WTC11 (cell line): ENCODE data around the gene GRK1. TPM values are rescaled to one million over a fixed set of nuclear protein-coding genes. Genes with fewer than 3 reads are reported as not detected.

Experiments
- ATAC-seq: fragments of 200-7000 bp; cut with Tn5 transposase; 2 replicates; pipeline ENCODE4 v1.10.0; 2021; ENCODE audit warnings: mild to moderate bottlenecking, moderate library complexity
- CTCF ChIA-PET: fragments of 300-600 bp; sonication (Branson Sonifier 250); formaldehyde crosslinking; loops from one replicate; lab custom pipeline; 2021; ENCODE audit warnings: antibody characterized with exemption; lab: Charles Lee
- POLR2A ChIA-PET: fragments of 350-600 bp; sonication (Branson Sonifier 250); formaldehyde crosslinking; loops from one replicate; lab custom pipeline; 2021; ENCODE audit warnings: antibody characterized with exemption; lab: Charles Lee
- DNase-seq: peaks from one replicate; pipeline ENCODE4 v3.0.0; 2021; ENCODE audit warnings: low spot score
- H3K27ac Mint-ChIP-seq: 2 replicates; pipeline ENCODE4 v1.8.0; 2021; ENCODE audit warnings: mixed read lengths
- H3K27me3 Mint-ChIP-seq: 2 replicates; pipeline ENCODE4 v1.8.0; 2021; ENCODE audit warnings: low read depth, mild to moderate bottlenecking, moderate library complexity, mixed read lengths
- H3K36me3 Mint-ChIP-seq: 2 replicates; pipeline ENCODE4 v1.8.0; 2021; ENCODE audit warnings: mixed read lengths
- H3K4me1 Mint-ChIP-seq: 2 replicates; pipeline ENCODE4 v1.8.0; 2022; ENCODE audit warnings: mixed read lengths
- H3K4me3 Mint-ChIP-seq: 2 replicates; pipeline ENCODE4 v1.8.0; 2021; ENCODE audit warnings: mild to moderate bottlenecking, moderate library complexity, mixed read lengths
- H3K9me3 Mint-ChIP-seq: 2 replicates; pipeline ENCODE4 v1.8.0; 2021; ENCODE audit warnings: mixed read lengths
- ATF2 ChIP-seq: sonication (generic); formaldehyde crosslinking; IDR thresholded peaks from 2 replicates; pipeline ENCODE4 v1.8.1; 2022; ENCODE audit warnings: low read depth, missing genetic modification reagents, borderline replicate concordance
- CREB1 ChIP-seq: sonication (generic); formaldehyde crosslinking; IDR thresholded peaks from 2 replicates; pipeline ENCODE4 v1.8.0; 2023; ENCODE audit warnings: mild to moderate bottlenecking, missing genetic modification reagents
- ETV6 ChIP-seq: sonication (generic); formaldehyde crosslinking; IDR thresholded peaks from 2 replicates; pipeline ENCODE4 v1.8.1; 2022; ENCODE audit warnings: mild to moderate bottlenecking, missing genetic modification reagents
- FOXK1 ChIP-seq: sonication (generic); formaldehyde crosslinking; IDR thresholded peaks from 2 replicates; pipeline ENCODE4 v1.8.0; 2022; ENCODE audit warnings: mild to moderate bottlenecking, moderate library complexity, missing genetic modification reagents
- GABPB1 ChIP-seq: sonication (generic); formaldehyde crosslinking; IDR thresholded peaks from 2 replicates; pipeline ENCODE4 v1.8.1; 2023; ENCODE audit warnings: mild to moderate bottlenecking, missing genetic modification reagents
- HMGXB4 ChIP-seq: sonication (generic); formaldehyde crosslinking; IDR thresholded peaks from 2 replicates; pipeline ENCODE4 v1.8.1; 2023; ENCODE audit warnings: mild to moderate bottlenecking, moderate library complexity, missing genetic modification reagents
- MAX ChIP-seq: sonication (generic); formaldehyde crosslinking; IDR thresholded peaks from 2 replicates; pipeline ENCODE4 v1.8.0; 2022; ENCODE audit warnings: mild to moderate bottlenecking, missing genetic modification reagents
- NFE2L1 ChIP-seq: sonication (generic); formaldehyde crosslinking; IDR thresholded peaks from 2 replicates; pipeline ENCODE4 v1.8.1; 2023; ENCODE audit warnings: missing genetic modification reagents
- NR1H2 ChIP-seq: sonication (generic); formaldehyde crosslinking; IDR thresholded peaks from 2 replicates; pipeline ENCODE4 v1.9.0; 2021; ENCODE audit warnings: mild to moderate bottlenecking, moderate library complexity, missing genetic modification reagents
- OVOL2 ChIP-seq: fragments of 250-450 bp; sonication (Bioruptor Pico); IDR thresholded peaks from 2 replicates; pipeline ENCODE4 v1.9.0; 2021; ENCODE audit warnings: mild to moderate bottlenecking, borderline replicate concordance
- PREB ChIP-seq: sonication (generic); formaldehyde crosslinking; IDR thresholded peaks from 2 replicates; pipeline ENCODE4 v1.8.1; 2022; ENCODE audit warnings: mild to moderate bottlenecking, missing genetic modification reagents, moderate library complexity, borderline replicate concordance
- SOX15 ChIP-seq: fragments of 250-450 bp; sonication (Bioruptor Pico); IDR thresholded peaks from 2 replicates; pipeline ENCODE4 v1.9.0; 2021; ENCODE audit warnings: mild to moderate bottlenecking
- SP1 ChIP-seq: sonication (generic); formaldehyde crosslinking; conservative IDR thresholded peaks from 2 replicates; pipeline ENCODE4 v1.8.1; 2022; ENCODE audit warnings: missing genetic modification reagents
- ZNF219 ChIP-seq: sonication (generic); formaldehyde crosslinking; IDR thresholded peaks from 2 replicates; pipeline ENCODE4 v1.8.0; 2023; ENCODE audit warnings: missing genetic modification reagents, mild to moderate bottlenecking, borderline replicate concordance
- ZNF232 ChIP-seq: sonication (generic); formaldehyde crosslinking; IDR thresholded peaks from 2 replicates; pipeline ENCODE4 v1.8.0; 2022; ENCODE audit warnings: mild to moderate bottlenecking, missing genetic modification reagents
- ZNF263 ChIP-seq: sonication (generic); formaldehyde crosslinking; IDR thresholded peaks from 2 replicates; pipeline ENCODE4 v1.8.1; 2022; ENCODE audit warnings: low read depth, mild to moderate bottlenecking, moderate library complexity, missing genetic modification reagents
- ZNF396 ChIP-seq: fragments of 250-450 bp; sonication (Bioruptor Pico); IDR thresholded peaks from 2 replicates; pipeline ENCODE4 v1.8.0; 2021; ENCODE audit warnings: mild to moderate bottlenecking, moderate library complexity, borderline replicate concordance
- ZNF532 ChIP-seq: fragments of 250-450 bp; sonication (Bioruptor Pico); IDR thresholded peaks from 2 replicates; pipeline ENCODE4 v1.9.0; 2021; ENCODE audit warnings: mild to moderate bottlenecking, borderline replicate concordance
- total RNA-seq: library from RNA; stranded (reverse); gene quantifications from 3 replicates; pipeline ENCODE4 v1.2.3, GENCODE V29; 2021

Gene GRK1
- total RNA-seq, 1 experiment from 2014 or later: 0.17 TPM

- H3K4me1 Mint-ChIP-seq: peaks cover 28% of the 10 kb centered on the region
- DNase-seq (no peak), ATAC-seq (no peak)
- POLR2A ChIA-PET: no interaction called here
- H3K27ac Mint-ChIP-seq: no peak overlapping the region
- TF ChIP-seq ZNF219 (no peak), PREB (CRISPR knock-in tag) (no peak), ATF2 (CRISPR knock-in tag) (no peak), ETV6 (no peak), NFE2L1 (CRISPR knock-in tag) (no peak), ZNF396 (no peak), CREB1 (CRISPR knock-in tag) (no peak), ZNF232 (no peak), HMGXB4 (no peak), SOX15 (CRISPR knock-in tag) (no peak), SP1 (CRISPR knock-in tag) (no peak), ZNF263 (CRISPR knock-in tag) (no peak), MAX (CRISPR knock-in tag) (no peak), ZNF532 (no peak), NR1H2 (CRISPR knock-in tag) (no peak), OVOL2 (CRISPR knock-in tag) (no peak), FOXK1 (CRISPR knock-in tag) (no peak), GABPB1 (no peak)
- no peak overlapping the region for H3K4me3 Mint-ChIP-seq
- H3K27me3 Mint-ChIP-seq: peaks cover 30% of the 10 kb centered on the region
- CTCF ChIA-PET: no interaction called here
- H3K36me3 Mint-ChIP-seq: no peaks in the 10 kb centered on the region
- no peaks in the 10 kb centered on the region for H3K9me3 Mint-ChIP-seq
Measured at GRCh38 chr13:113763254-113763653, 96.2 kb downstream of the GRK1 start.
